ENCODE results near the gene SBK3.

DNA sequence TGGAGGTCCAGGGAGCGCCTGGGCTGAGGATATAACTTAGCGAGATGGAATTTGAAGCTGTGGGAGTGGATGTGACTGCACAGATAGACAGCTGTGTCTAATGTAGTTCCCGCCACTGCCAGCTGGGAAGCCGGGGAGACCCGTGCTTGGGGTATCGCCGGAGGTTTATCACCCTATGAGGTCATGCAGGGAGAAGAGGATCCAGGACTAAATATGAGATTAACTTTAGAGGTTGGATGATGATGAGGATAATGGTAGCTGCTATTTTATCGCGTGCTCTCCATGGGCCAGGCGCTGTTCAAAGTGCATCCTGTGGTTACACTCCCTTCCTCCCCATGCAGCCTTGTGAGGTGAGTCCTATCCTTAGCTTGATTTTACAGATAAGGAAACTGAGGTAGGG is 37.2 kb downstream of the SBK3 start:
- TF ChIP-seq, protein P1, sequence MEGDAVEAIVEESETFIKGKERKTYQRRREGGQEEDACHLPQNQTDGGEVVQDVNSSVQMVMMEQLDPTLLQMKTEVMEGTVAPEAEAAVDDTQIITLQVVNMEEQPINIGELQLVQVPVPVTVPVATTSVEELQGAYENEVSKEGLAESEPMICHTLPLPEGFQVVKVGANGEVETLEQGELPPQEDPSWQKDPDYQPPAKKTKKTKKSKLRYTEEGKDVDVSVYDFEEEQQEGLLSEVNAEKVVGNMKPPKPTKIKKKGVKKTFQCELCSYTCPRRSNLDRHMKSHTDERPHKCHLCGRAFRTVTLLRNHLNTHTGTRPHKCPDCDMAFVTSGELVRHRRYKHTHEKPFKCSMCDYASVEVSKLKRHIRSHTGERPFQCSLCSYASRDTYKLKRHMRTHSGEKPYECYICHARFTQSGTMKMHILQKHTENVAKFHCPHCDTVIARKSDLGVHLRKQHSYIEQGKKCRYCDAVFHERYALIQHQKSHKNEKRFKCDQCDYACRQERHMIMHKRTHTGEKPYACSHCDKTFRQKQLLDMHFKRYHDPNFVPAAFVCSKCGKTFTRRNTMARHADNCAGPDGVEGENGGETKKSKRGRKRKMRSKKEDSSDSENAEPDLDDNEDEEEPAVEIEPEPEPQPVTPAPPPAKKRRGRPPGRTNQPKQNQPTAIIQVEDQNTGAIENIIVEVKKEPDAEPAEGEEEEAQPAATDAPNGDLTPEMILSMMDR (conservative IDR thresholded peaks at IDR 0.05; ENCODE audit: low read length): no peak
- no peak for TF ChIP-seq EZH2phosphoT487 (IDR thresholded peaks at IDR 0.05; ENCODE audit: borderline replicate concordance, low read depth, low read length)
